ENCODE results near the gene MMP14.
"Not testable (repeated sequence)": the region's sequence is repeated elsewhere in the genome, so short reads cannot be mapped to it uniquely, and the experiment has no call there.

MMP14 gene

GRCh38 chr14:22842211-22843122, 6.1 kb downstream of the MMP14 start:
- no peak for DNase-seq

DNA sequence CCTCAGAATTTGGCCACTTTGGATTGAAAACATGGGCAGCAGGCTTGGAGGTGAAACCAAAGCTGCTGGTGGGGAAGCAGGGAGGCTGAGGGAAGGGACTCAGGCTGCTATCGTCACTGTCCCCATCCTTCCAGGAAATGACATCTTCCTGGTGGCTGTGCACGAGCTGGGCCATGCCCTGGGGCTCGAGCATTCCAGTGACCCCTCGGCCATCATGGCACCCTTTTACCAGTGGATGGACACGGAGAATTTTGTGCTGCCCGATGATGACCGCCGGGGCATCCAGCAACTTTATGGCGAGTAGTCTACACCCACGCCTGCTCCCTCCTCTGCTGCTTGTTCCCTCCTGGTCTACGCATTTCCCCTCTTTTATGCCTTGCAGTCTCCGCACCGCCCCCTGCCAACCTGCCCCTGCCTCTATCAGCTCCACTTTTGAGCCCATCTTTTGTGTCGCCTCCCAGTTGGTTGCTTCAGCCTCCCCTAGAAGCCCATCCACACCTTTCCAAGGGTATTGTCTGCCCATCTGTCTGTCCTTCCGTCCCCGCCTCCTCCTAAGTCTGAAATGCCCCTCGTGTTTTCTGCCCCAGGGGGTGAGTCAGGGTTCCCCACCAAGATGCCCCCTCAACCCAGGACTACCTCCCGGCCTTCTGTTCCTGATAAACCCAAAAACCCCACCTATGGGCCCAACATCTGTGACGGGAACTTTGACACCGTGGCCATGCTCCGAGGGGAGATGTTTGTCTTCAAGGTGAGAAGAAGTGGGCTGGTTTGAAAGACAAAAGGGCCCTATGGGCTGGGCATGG, 6.9 kb downstream of the MMP14 start:
- no peak for DNase-seq

GRCh38 chr14:22844221-22845102, 8.1 kb downstream of the MMP14 start:
- no peak for DNase-seq

GRCh38 chr14:22845103-22845394, 8.7 kb downstream of the MMP14 start:
- no peak for DNase-seq

- no peak for DNase-seq
Measured at GRCh38 chr14:22845821-22846625, 9.6 kb downstream of the MMP14 start.

DNA sequence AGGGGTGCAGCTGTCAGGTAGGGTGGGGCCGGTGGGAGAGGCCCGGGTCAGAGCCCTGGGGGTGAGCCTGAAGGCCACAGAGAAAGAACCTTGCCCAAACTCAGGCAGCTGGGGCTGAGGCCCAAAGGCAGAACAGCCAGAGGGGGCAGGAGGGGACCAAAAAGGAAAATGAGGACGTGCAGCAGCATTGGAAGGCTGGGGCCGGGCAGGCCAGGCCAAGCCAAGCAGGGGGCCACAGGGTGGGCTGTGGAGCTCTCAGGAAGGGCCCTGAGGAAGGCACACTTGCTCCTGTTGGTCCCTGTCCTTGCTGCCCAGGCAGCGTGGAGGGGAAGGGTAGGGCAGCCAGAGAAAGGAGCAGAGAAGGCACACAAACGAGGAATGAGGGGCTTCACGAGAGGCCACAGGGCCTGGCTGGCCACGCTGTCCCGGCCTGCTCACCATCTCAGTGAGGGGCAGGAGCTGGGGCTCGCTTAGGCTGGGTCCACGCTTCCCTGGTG, 10.5 kb downstream of the MMP14 start:
- DNase-seq: no peak

GRCh38 chr14:22847661-22848341, 11.4 kb downstream of the MMP14 start:
- peak; percentile 46 for DNase-seq

DNA sequence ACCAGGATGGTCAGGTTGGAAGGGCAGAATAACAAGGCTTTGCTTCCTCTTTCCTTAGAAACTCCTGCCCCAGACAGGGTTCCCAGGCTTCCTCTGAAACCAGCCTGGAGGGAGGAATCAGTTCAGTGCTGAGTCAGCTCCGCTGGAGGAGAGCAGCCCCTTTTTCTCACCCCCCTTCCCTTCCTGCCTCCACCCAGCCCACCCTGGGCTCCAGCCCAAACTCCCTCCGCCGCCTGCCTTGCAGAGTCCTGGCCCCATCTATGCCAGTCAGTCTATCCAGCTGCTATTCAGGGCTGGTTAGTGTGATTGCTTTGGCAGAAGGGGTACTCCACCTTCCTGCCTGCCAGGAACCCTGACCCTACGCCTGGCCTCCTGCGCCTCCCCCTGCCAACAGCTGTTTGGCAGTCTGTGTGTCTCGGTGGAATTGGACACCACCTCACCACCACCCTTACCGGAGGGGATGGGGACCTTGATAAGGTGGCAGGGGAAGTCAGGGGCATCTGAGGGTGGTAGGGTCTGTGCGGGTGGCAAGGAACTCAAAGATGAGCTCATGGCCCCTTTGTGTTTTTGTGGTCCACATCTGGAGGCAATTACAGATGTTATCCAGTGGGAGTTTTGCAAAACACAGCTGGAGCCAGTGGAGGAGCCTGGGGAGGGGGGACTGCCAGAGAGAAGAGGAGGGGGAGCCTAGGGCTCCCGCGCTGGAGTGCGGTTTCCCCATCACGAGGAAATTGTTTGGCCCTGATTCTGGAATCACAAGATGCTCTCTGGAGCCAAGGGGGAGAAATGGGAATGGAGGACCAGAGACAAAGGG, 12.2 kb downstream of the MMP14 start:
- peak; percentile 42 for DNase-seq

DNA sequence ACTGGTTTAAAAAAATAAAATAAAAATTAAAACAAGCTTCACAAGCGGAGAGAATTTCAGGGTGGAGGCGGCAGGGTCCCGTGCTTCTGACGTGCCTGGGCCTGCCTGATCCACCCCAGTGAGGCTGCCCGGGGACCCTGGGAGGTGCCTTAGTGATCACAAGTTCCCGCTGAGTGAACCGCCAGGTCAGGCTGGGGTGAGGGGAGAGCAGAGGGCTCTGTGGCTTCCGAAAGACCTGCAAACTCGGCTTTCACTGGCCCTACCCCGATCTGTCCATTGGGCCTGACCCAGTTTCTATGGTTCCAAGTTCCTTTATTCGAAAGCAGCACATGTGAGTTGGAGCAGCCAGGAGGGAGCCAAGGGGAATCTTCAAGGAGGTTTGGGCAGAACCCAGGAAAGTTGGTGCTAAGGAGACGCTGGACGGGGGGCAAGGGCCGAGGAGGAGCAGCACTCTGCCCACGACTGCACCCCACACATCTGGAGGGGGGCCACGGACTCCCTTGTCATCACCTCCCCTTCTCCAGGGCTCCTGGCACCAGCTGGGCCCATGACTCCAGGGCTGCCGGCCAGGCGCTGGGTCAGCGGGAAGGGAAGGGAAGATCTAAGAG, 12.9 kb downstream of the MMP14 start:
- DNase-seq: no peak

DNA sequence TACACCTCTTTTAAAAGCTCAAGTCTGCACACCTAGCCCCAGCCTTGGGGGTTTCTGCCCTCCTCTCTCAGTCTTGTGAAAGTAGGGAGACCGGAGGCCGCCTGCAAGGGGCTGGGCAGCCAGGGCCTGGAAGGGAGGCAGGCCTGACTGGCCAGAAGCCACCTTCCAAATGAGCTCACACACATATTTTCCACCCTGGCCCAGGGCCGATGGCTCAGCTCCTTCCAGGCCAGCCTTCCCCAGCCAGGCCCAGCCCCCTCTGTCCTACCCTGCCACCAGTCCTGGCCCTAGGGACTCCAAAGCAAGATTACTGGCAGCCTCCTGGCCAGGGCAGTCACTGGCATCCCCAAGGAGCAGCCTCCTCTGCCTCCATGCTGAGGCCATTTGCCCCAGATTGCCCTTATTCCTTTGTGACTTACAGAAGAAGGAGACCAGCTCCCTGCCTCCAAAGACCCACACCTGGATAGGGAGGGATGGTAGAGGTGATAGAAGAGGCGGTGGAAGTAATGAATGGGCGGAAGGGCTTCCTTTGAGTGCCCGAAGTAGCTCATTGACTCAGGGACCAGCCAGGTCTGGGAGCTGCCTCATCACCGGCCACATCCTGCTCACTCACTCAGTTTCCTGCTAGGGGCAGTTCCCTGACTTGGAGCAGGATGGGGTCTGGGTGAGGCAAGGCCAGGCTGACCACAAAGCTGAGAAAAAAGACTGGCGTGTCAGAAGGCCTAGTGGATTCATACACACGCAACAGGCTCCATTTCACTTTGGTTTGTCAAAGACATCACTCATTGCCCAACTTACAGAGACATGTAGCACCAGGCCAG, 14.8 kb downstream of the MMP14 start:
- peak; percentile 37 for DNase-seq

DNA sequence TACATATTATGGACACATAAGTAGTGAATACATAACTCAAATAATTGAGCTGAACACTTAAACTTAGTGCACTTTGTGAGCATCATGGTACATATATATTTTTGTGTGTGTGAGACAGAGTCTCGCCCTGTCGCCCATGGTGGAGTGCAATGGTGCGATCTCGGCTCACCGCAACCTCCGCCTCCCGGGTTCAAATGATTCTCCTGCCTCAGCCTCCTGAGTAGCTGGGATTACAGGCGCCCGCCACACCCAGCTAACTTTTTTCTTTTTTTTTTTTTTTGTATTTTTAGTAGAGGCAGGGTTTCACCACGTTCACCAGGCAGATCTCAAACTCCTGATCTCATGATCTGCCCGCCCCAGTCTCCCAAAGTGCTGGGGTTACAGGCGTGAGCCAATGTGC, 15.8 kb downstream of the MMP14 start:
- DNase-seq: not testable (repeated sequence)

DNA sequence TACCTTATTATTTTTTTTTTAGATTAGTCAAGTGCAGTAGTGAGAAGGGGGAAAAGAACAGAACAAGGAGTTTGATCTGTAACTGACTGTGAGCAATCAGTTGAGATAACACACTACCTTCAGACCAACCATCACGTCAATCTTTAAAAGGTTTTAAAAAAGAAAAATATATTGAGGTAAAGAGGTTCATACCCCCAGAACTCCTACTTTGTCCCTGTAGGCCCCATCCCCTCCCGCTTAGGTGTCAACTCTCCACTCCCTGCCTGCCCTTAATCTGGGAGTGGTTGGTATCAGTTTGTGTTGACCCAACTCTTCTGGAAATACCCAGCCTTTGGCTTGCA, 16.2 kb downstream of the MMP14 start:
- no peak for DNase-seq

DNA sequence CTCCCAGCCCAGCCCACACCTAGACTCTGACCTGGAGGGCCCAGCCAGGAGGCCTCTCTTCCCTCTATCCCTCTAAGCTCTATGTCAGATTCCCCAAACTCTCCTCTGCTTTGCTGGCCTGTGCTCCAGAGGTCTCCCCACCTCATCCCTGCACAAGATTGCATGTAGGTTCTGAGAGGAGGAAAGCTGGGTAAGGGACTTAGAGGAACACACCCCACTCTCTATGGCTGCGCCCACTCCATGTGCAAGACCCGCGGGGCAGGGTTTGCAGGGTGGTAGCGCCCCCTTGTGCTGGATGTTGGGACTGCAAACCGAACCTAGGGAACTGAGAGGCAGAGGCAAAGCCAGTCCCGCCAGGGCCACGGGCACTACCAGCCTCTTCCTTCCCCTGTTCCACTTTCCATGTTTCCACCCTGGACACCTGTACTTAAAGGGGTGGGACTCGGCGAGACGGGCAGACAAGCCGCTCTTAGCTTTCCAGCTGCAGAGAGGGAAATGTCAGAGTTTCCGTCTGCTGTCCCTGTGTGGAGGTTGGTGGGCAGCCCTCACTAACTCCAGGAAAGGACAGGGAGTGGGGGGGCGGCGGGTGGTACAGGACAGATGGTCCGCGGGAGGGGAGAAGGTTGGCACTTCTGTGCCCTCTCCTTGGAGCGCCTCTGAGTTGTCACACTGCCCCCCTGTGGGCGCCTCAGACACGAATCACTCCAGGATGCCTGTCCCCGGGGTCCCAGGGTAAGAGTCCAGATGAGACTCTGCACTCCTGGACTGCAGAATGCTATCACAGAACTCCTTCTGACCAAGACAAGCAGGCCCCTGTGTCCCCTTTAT, 16.8 kb downstream of the MMP14 start:
- DNase-seq: peak; percentile 88

- DNase-seq: not testable (repeated sequence)
Measured at GRCh38 chr14:22854296-22854695, 17.9 kb downstream of the MMP14 start.

- DNase-seq: no peak
Measured at GRCh38 chr14:22854963-22855724, 18.8 kb downstream of the MMP14 start.

- no peak for DNase-seq
Measured at GRCh38 chr14:22856428-22856827, 20.0 kb downstream of the MMP14 start.

DNA sequence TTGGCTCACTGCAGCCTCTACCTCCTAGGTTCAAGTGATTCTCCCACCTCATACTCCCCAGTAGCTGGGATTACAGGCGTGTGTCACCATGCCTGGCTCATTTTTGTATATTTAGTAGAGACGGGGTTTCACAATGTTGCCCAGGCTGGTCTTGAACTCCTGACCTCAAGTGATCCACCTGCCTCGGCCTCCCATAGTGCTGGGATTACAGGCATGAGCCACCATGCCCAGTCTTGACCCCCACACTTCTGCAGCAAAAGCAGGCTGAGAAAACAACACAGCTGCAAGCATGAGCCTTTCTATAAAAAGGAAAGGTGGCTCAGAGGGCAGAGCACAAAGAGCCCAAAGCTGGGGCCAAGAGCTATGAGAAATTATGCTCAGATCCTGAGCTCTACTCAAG, 24.0 kb downstream of the MMP14 start:
- DNase-seq: not testable (repeated sequence)

GRCh38 chr14:22861651-22862050, 25.3 kb downstream of the MMP14 start:
- no peak for DNase-seq

All from hematopoietic multipotent progenitor cell treated with erythropoietin and hydrocortisone succinate and interleukin-3 and kit ligand, for 6 days (in vitro differentiated cells).